ENCODE measurements around the gene DYNLRB2. TPM values are rescaled to one million over a fixed set of nuclear protein-coding genes. Genes with fewer than 3 reads are reported as not detected.

DYNLRB2 gene
- total RNA-seq, 2 experiments from 2014 or later, result not detected

- peaks cover 24% of the 10 kb centered on the region for H3K36me3 Mint-ChIP-seq (ENCODE audit: low read depth)
- ChIA-PET CTCF (interaction anchor here (0.6 to 2.5 kb wide), 23 partner anchors 10 to 456 kb away, joined by 3 to 57 read pairs (median 4); partner anchors contain the start of genes ATMIN and DYNLRB2), POLR2A (interaction anchor here (0.6 to 2.5 kb wide), 11 partner anchors 9 to 740 kb away, joined by 3 to 39 read pairs (median 3); no protein-coding TSS in a partner anchor)
- peak; percentile 86 for ATAC-seq
- peak overlapping the region; percentile 57 for H3K4me3 Mint-ChIP-seq
- DNase-seq, result peak; percentile 88
- H3K27me3 Mint-ChIP-seq (ENCODE audit: low read depth), result peaks cover 2% of the 10 kb centered on the region
- H3K9me3 Mint-ChIP-seq (ENCODE audit: insufficient read depth), result peaks cover 10% of the 10 kb centered on the region
- peak overlapping the region; percentile 92 for H3K27ac Mint-ChIP-seq
- peaks cover 68% of the 10 kb centered on the region for H3K4me1 Mint-ChIP-seq (ENCODE audit: low read depth)
Observed at GRCh38 chr16:80580109-80580832, 39.5 kb downstream of the DYNLRB2 start.

GRCh38 chr16:80583466-80583865 is 42.7 kb downstream of the DYNLRB2 start:
- Mint-ChIP-seq H3K9me3 (ENCODE audit: insufficient read depth) (peaks cover 25% of the 10 kb centered on the region), H3K4me1 (ENCODE audit: low read depth) (peaks cover 76% of the 10 kb centered on the region), H3K27me3 (ENCODE audit: low read depth) (peaks cover 21% of the 10 kb centered on the region), H3K4me3 (no peak overlapping the region), H3K27ac (no peak overlapping the region), H3K36me3 (ENCODE audit: low read depth) (peaks cover 44% of the 10 kb centered on the region)
- ATAC-seq (no peak), DNase-seq (peak; percentile 51)
- ChIA-PET POLR2A (interaction anchor here (0.6 kb wide), 1 partner anchor 235 kb away, joined by 3 read pairs; no protein-coding TSS in a partner anchor), CTCF (interaction anchor here (0.6 to 2.9 kb wide), 2 partner anchors 56 to 981 kb away, joined by 3 to 14 read pairs; no protein-coding TSS in a partner anchor)

- Mint-ChIP-seq H3K9me3 (ENCODE audit: insufficient read depth) (peaks cover 32% of the 10 kb centered on the region), H3K4me1 (ENCODE audit: low read depth) (peaks cover 66% of the 10 kb centered on the region), H3K27me3 (ENCODE audit: low read depth) (peaks cover 32% of the 10 kb centered on the region), H3K4me3 (peak overlapping the region; percentile 12), H3K36me3 (ENCODE audit: low read depth) (peaks cover 53% of the 10 kb centered on the region), H3K27ac (no peak overlapping the region)
- no peak for DNase-seq
- CTCF ChIA-PET, result interaction anchor here (1.1 to 2.2 kb wide), 2 partner anchors 59 to 240 kb away, joined by 3 to 16 read pairs; no protein-coding TSS in a partner anchor
- peak; percentile 42 for ATAC-seq
- POLR2A ChIA-PET, result no interaction called here
Observed at GRCh38 chr16:80585764-80586163, 45.0 kb downstream of the DYNLRB2 start.

- ATAC-seq (no peak), DNase-seq (no peak)
- H3K27ac Mint-ChIP-seq, result no peak overlapping the region
- H3K4me1 Mint-ChIP-seq (ENCODE audit: low read depth), result peaks cover 66% of the 10 kb centered on the region
- POLR2A ChIA-PET, result no interaction called here
- no peak overlapping the region for H3K4me3 Mint-ChIP-seq
- H3K9me3 Mint-ChIP-seq (ENCODE audit: insufficient read depth), result peaks cover 32% of the 10 kb centered on the region
- CTCF ChIA-PET, result interaction anchor here (0.9 to 2.2 kb wide), 2 partner anchors 9 to 59 kb away, joined by 3 to 16 read pairs; no protein-coding TSS in a partner anchor
- H3K36me3 Mint-ChIP-seq (ENCODE audit: low read depth), result peaks cover 50% of the 10 kb centered on the region
- H3K27me3 Mint-ChIP-seq (ENCODE audit: low read depth), result peaks cover 32% of the 10 kb centered on the region
Observed at GRCh38 chr16:80586476-80586875, 45.7 kb downstream of the DYNLRB2 start.

- Mint-ChIP-seq H3K27me3 (ENCODE audit: low read depth) (peaks cover 34% of the 10 kb centered on the region), H3K9me3 (ENCODE audit: insufficient read depth) (peaks cover 32% of the 10 kb centered on the region), H3K4me1 (ENCODE audit: low read depth) (peaks cover 66% of the 10 kb centered on the region), H3K27ac (no peak overlapping the region), H3K36me3 (ENCODE audit: low read depth) (peaks cover 50% of the 10 kb centered on the region), H3K4me3 (no peak overlapping the region)
- POLR2A ChIA-PET, result no interaction called here
- ATAC-seq (no peak), DNase-seq (no peak)
- CTCF ChIA-PET, result interaction anchor here (0.9 to 2.2 kb wide), 2 partner anchors 10 to 60 kb away, joined by 3 to 16 read pairs; no protein-coding TSS in a partner anchor
Observed at GRCh38 chr16:80587071-80587470, 46.3 kb downstream of the DYNLRB2 start.

GRCh38 chr16:80591071-80591915 is 50.5 kb downstream of the DYNLRB2 start:
- peak; percentile 67 for DNase-seq
- CTCF ChIA-PET, result interaction anchor here (0.9 to 4.1 kb wide), 10 partner anchors 9 to 98 kb away, joined by 3 to 46 read pairs (median 4); no protein-coding TSS in a partner anchor

GRCh38 chr16:80592273-80592672 is 51.5 kb downstream of the DYNLRB2 start:
- ATAC-seq (no peak), DNase-seq (no peak)
- ChIA-PET CTCF (interaction anchor here (1.1 to 4.1 kb wide), 3 partner anchors 10 to 39 kb away, joined by 3 to 46 read pairs (median 5); no protein-coding TSS in a partner anchor), POLR2A (no interaction called here)
- Mint-ChIP-seq H3K27ac (no peak overlapping the region), H3K36me3 (ENCODE audit: low read depth) (peaks cover 29% of the 10 kb centered on the region), H3K4me1 (ENCODE audit: low read depth) (peaks cover 27% of the 10 kb centered on the region), H3K9me3 (ENCODE audit: insufficient read depth) (peaks cover 7% of the 10 kb centered on the region), H3K4me3 (no peak overlapping the region), H3K27me3 (ENCODE audit: low read depth) (peaks cover 49% of the 10 kb centered on the region)

More at GRCh38 chr16:80591071-80591915, 50.5 kb downstream of the DYNLRB2 start:
- Mint-ChIP-seq H3K9me3 (ENCODE audit: insufficient read depth) (peaks cover 17% of the 10 kb centered on the region), H3K27ac (peak overlapping the region; percentile 58), H3K4me3 (peak overlapping the region; percentile 26), H3K27me3 (ENCODE audit: low read depth) (peaks cover 51% of the 10 kb centered on the region), H3K4me1 (ENCODE audit: low read depth) (peaks cover 34% of the 10 kb centered on the region), H3K36me3 (ENCODE audit: low read depth) (peaks cover 38% of the 10 kb centered on the region)
- POLR2A ChIA-PET, result interaction anchor here (0.8 to 1.7 kb wide), 4 partner anchors 9 to 49 kb away, joined by 3 to 39 read pairs (median 4); no protein-coding TSS in a partner anchor
- peak; percentile 95 for ATAC-seq

GRCh38 chr16:80594756-80595155 is 54.0 kb downstream of the DYNLRB2 start:
- Mint-ChIP-seq H3K27me3 (ENCODE audit: low read depth) (peaks cover 41% of the 10 kb centered on the region), H3K4me1 (ENCODE audit: low read depth) (peaks cover 24% of the 10 kb centered on the region), H3K9me3 (ENCODE audit: insufficient read depth) (peaks cover under 1% of the 10 kb centered on the region), H3K4me3 (no peak overlapping the region), H3K27ac (no peak overlapping the region), H3K36me3 (ENCODE audit: low read depth) (peaks cover 18% of the 10 kb centered on the region)
- DNase-seq (no peak), ATAC-seq (no peak)
- ChIA-PET CTCF (no interaction called here), POLR2A (no interaction called here)

GRCh38 chr16:80596507-80597207 is 55.9 kb downstream of the DYNLRB2 start:
- H3K9me3 Mint-ChIP-seq (ENCODE audit: insufficient read depth), result no peaks in the 10 kb centered on the region
- peaks cover 21% of the 10 kb centered on the region for H3K36me3 Mint-ChIP-seq (ENCODE audit: low read depth)

GRCh38 chr16:80599466-80599865 is 58.7 kb downstream of the DYNLRB2 start:
- Mint-ChIP-seq H3K36me3 (ENCODE audit: low read depth) (peaks cover 17% of the 10 kb centered on the region), H3K9me3 (ENCODE audit: insufficient read depth) (no peaks in the 10 kb centered on the region), H3K27me3 (ENCODE audit: low read depth) (peaks cover 35% of the 10 kb centered on the region), H3K4me1 (ENCODE audit: low read depth) (no peaks in the 10 kb centered on the region), H3K27ac (no peak overlapping the region), H3K4me3 (no peak overlapping the region)
- CTCF ChIA-PET, result interaction anchor here (1.3 kb wide), 1 partner anchor 72 kb away, joined by 6 read pairs; no protein-coding TSS in a partner anchor
- POLR2A ChIA-PET, result no interaction called here
- ATAC-seq, result no peak
- no peak for DNase-seq

More at GRCh38 chr16:80596507-80597207, 55.9 kb downstream of the DYNLRB2 start:
- no peak for DNase-seq
- ATAC-seq, result no peak
- ChIA-PET POLR2A (no interaction called here), CTCF (no interaction called here)
- Mint-ChIP-seq H3K27me3 (ENCODE audit: low read depth) (peaks cover 43% of the 10 kb centered on the region), H3K4me1 (ENCODE audit: low read depth) (peaks cover 8% of the 10 kb centered on the region), H3K27ac (no peak overlapping the region), H3K4me3 (no peak overlapping the region)

All from activated CD8-positive, alpha-beta T cell treated with anti-CD3 and anti-CD28 coated beads, Interleukin-2, amount 10 ng/mL, durations not matched to agents 7 days and 5 days (primary cell).